Ovary (tissue), 9 donors: Measurements from ENCODE around the gene HES4. TPM values are rescaled to one million over a fixed set of nuclear protein-coding genes. Genes with fewer than 3 reads are reported as not detected.

Experiments
- DNase-seq, 5 donors: peaks; one replicate each; pipeline ENCODE4 v3.0.0-alpha.2; 2019 to 2020
- H3K27ac ChIP-seq, 2 donors: fragments of 200-600 bp; one replicate each; pipeline versions ENCODE4 v1.5.1 to v1.8.0; 2019 to 2022
- H3K27me3 ChIP-seq: fragments of 200-600 bp; one replicate; pipeline ENCODE4 v1.8.0; 2022
- H3K36me3 ChIP-seq: fragments of 200-600 bp; sonication (generic); one replicate; pipeline ENCODE4 v1.5.1; 2019
- H3K4me1 ChIP-seq: one replicate; pipeline ENCODE4 v1.8.1; 2013; ENCODE audit warnings: mild to moderate bottlenecking, moderate library complexity; ENCODE audit not compliant: insufficient read depth
- H3K4me3 ChIP-seq: fragments of 200-600 bp; sonication (generic); one replicate; pipeline ENCODE4 v1.5.1; 2017
- H3K9me3 ChIP-seq, 2 donors: fragments of 200-600 bp in 1 of 2; sonication (generic) in 1 of 2; one replicate each; pipeline versions ENCODE4 v1.5.1 to v1.8.1; 2013 to 2019; ENCODE audit warnings: mild to moderate bottlenecking in 1 of 2, moderate library complexity in 1 of 2
- EP300 ChIP-seq: sonication (generic); formaldehyde crosslinking; IDR thresholded peaks from one replicate; pipeline ENCODE4 v1.6.1; 2017; ENCODE audit warnings: antibody characterized with exemption
- POLR2A ChIP-seq: fragments of 450-650 bp; IDR thresholded peaks from one replicate; pipeline ENCODE4 v1.6.1; 2017; ENCODE audit warnings: antibody characterized with exemption, mild to moderate bottlenecking, moderate library complexity
- WGBS, 3 donors: extraction: QIAGEN DNeasy Blood & Tissue Kit in 1 of 3; methylation state at CpG; one replicate each; pipeline versions ENCODE4 v1.1.5 to v1.1.7; 2013 to 2017; 5-methylcytosine and 5-hydroxymethylcytosine counted together
- intact Hi-C, 4 donors: fragments of 100-400 bp; cut with DNase I; formaldehyde crosslinking; loops; one replicate each; pipeline versions ENCODE4 v1.11.0 to v1.15.1; 2022 to 2023
- polyA plus RNA-seq, 2 donors: library from polyadenylated mRNA; stranded (reverse); fragments of 200-250 nt in 1 of 2; fragments of 350-450 nt in 1 of 2; fragmentation: Illumina TruSeq in 1 of 2; extraction: RNeasy Lipid Tissue Mini Kit (QIAGEN cat#74804) in 1 of 2; gene quantifications; one replicate each; pipeline ENCODE4 v1.2.3, GENCODE V29; 2013 to 2014
- total RNA-seq, 7 donors: library from RNA; depleted of rRNA in 2 of 7; stranded (reverse); fragments of >200 nt in 2 of 7; fragmentation: NEBNext Ultra II Directional in 3 of 7; extraction: Animal tissue kit (Norgen Biotek cat#: 25700) in 3 of 7; gene quantifications; one replicate each; pipeline versions ENCODE4 v1.1.0 to v1.2.4, GENCODE V29; 2016 to 2023
- TF ChIP-seq, protein P1 (sequence below), 3 donors: fragments of 450-650 bp in 2 of 3; fragments of 200-600 bp in 1 of 3; IDR thresholded peaks; one replicate each; pipeline versions ENCODE4 v1.5.1 to v1.8.0; 2016 to 2022; ENCODE audit warnings: antibody characterized with exemption in 3 of 3, mild to moderate bottlenecking in 1 of 3
- donor health status: DM: no; HTN: no; CAD: no; lungs with moderate emphysema.
- donor health status: DM: no; HTN: no; CAD: no.
- donor health status: Bipolar disorder and iron deficiency.
- donor health status: DM: yes; HTN: yes; CAD: no.
- donor health status: DM: no; HTN: no; CAD: no.
- donor health status: DM: yes; HTN: yes; CAD: no.

The HES4 gene
- total and polyA plus RNA-seq, 9 donors, result 4.5 to 76.2 (median 7.3) TPM; not detected in 1

DNA sequence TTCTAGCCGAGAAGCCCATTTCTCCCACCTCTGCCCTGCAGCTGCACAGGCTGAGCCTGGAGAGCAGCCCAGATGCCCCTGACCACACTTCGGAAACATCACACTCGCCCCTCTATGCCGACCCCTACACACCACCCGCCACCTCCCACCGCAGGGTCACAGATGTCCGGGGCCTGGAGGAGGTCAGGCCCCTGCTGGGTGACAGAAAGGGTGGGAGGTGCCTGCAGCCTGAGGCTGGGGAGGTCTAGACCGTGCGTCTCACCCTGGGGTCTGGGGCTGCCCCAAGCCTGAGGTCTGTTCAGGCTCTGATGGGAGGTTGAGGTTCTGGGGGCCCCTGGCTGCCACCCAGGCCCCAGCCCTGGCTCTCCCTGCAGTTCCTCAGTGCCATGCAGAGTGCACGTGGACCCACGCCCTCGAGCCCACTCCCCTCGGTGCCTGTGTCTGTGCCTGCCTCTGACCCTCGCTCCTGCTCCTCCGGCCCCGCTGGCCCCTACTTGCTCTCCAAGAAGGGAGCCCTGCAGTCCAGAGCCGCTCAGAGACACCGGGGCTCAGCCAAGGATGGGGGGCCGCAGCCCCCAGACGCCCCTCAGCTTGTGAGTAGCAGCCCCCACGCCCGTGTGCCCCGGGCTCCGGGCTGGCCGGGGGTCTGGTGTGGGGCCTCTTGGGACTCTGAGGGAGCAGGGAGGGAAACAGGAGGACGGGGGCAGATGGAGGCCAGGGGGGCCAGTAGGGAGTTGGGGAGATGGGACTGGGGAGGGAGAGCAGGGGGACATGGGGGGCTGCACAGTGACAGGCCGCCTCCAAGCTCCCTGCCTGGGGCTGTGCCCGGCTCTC, 26.2 kb downstream of the HES4 start:
- Histone ChIP-seq H3K4me3 (no peak overlapping the region), H3K27me3 (no peaks in the 10 kb centered on the region), H3K4me1 (peaks cover 2% of the 10 kb centered on the region), H3K27ac (no peak overlapping the region), H3K9me3 (no peaks in the 10 kb centered on the region), H3K36me3 (no peaks in the 10 kb centered on the region)
- 56 to 74% (median 58%) methylated on average over 25 to 28 of the region's 28 CpGs for WGBS, 3 donors
- peak in 1 of 5 donors; percentile 30 for DNase-seq
- TF ChIP-seq, protein P1, sequence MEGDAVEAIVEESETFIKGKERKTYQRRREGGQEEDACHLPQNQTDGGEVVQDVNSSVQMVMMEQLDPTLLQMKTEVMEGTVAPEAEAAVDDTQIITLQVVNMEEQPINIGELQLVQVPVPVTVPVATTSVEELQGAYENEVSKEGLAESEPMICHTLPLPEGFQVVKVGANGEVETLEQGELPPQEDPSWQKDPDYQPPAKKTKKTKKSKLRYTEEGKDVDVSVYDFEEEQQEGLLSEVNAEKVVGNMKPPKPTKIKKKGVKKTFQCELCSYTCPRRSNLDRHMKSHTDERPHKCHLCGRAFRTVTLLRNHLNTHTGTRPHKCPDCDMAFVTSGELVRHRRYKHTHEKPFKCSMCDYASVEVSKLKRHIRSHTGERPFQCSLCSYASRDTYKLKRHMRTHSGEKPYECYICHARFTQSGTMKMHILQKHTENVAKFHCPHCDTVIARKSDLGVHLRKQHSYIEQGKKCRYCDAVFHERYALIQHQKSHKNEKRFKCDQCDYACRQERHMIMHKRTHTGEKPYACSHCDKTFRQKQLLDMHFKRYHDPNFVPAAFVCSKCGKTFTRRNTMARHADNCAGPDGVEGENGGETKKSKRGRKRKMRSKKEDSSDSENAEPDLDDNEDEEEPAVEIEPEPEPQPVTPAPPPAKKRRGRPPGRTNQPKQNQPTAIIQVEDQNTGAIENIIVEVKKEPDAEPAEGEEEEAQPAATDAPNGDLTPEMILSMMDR (IDR thresholded peaks at IDR 0.05), result no peak
- TF ChIP-seq POLR2A (no peak), EP300 (no peak)
- intact Hi-C loops, result no loop called here

GRCh38 chr1:972726-973458, 27.0 kb downstream of the HES4 start:
- no peaks in the 10 kb centered on the region for H3K36me3 ChIP-seq
- peak in 1 of 5 donors; percentile 28 for DNase-seq
- no peaks in the 10 kb centered on the region for H3K9me3 ChIP-seq
- intact Hi-C loops, result no loop called here
- no peak overlapping the region for H3K27ac ChIP-seq
- TF ChIP-seq, protein P1 (IDR thresholded peaks at IDR 0.05), result no peak
- TF ChIP-seq POLR2A, result no peak
- no peak for TF ChIP-seq EP300
- 70 to 79% (median 73%) methylated on average over 25 to 28 of the region's 28 CpGs for WGBS, 3 donors
- peaks cover 2% of the 10 kb centered on the region for H3K4me1 ChIP-seq
- H3K27me3 ChIP-seq, result no peaks in the 10 kb centered on the region
- no peak overlapping the region for H3K4me3 ChIP-seq

DNA sequence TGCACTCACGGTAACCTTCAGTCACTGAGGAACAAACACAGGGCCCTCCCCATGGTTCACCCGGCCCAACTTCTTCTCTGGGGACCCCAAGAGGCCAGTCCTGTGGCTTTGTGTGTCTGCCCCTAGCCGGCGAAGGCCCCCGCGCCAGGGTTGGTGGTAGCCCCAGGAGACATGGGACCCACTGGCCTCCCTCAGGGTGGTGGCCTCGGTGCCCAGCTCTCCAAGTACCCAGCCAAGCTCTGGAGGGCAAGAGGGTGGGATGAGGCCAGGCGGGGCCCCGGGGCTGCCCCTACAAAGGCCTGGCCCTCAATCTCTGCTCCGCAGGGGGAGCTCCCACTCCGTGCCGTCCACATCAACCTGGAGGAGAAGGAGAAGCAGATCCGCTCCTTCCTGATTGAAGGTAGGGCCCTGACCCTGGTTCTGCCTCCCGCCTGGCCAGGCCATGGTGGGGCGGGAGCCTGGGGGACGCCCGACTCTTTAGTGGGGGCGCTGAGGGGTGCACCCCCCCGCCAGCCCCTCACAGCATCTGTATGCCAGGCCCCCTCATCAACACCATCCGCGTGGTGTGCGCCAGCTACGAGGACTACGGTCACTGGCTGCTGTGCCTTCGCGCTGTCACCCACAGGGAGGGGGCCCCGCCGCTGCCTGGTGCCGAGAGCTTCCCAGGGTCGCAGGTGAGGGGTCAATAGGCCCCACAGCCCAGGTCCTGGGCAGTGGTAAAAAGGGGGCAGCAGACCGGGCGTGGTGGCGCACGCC, 28.0 kb downstream of the HES4 start:
- TF ChIP-seq, protein P1 (IDR thresholded peaks at IDR 0.05), result no peak
- TF ChIP-seq EP300, result no peak
- no peak for TF ChIP-seq POLR2A
- peak in 1 of 5 donors; percentile 31 for DNase-seq

More for the DNA sequence above, 28.0 kb downstream of the HES4 start:
- Histone ChIP-seq H3K36me3 (no peaks in the 10 kb centered on the region), H3K4me3 (no peak overlapping the region), H3K27me3 (no peaks in the 10 kb centered on the region), H3K4me1 (peaks cover 2% of the 10 kb centered on the region), H3K9me3 (no peaks in the 10 kb centered on the region), H3K27ac (no peak overlapping the region)
- WGBS, 3 donors, result 68 to 75% (median 74%) methylated on average over 29 to 34 of the region's 34 CpGs
- intact Hi-C loops, result no loop called here
